Measurements from ENCODE around the gene MMD2.

Gene MMD2

DNA sequence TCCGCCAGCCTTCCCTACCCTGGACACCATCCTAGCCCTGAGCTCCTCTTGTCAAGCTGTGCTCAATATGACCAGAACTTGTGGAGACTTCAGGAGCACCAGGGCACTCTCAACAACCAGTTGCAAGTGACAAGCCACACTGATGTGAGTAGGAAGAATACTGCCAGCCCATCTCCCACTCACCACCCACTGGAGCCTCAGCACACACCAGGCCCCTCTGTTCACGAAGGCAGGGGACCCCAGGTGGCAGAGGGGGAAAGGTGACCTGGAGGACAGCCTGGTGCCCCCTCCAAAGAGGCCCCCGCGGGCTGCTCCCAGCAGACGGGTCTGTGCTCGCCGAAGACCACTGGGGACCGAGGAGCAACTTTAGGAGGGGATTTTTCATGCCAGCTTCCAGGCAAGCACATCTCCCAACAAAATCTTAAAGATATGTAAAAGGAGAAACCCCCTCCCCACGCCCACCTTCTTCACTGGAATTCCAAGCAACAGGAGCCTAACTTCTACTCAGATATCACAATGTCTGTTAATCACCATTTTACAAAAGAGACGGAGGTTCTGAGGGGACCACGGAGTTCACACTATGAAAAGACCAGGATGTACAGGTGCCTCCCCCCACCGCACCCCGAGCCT is 1.0 kb downstream of the MMD2 start:
- no peak for DNase-seq

GRCh38 chr7:4951903-4952636 is 6.9 kb downstream of the MMD2 start:
- DNase-seq: no peak

DNA sequence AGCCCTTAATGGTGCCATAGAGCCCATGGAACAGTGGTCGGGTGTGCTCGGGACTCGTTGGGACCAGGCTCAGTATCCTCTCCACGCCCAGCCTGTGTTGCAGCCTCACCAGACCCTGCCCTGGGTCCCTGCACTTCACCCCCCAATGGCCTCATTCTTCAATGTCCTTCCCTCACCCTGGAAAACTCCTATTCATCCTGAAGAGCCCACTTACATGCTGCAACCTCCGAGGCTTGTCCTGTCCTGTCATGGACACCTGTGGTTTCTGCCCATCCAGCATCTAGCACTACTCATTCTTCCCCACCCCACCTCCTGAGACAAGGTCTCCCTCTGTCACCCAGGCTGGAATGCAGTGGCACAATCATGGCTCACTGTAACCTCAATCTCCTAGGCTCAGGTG is 7.7 kb downstream of the MMD2 start:
- no peak for DNase-seq

- no peak for DNase-seq
Measured at GRCh38 chr7:4948402-4948801, 10.6 kb downstream of the MMD2 start.

- no peak for DNase-seq
Measured at GRCh38 chr7:4945949-4946348, 13.0 kb downstream of the MMD2 start.

- DNase-seq: no peak
Measured at GRCh38 chr7:4944939-4945338, 14.0 kb downstream of the MMD2 start.

DNA sequence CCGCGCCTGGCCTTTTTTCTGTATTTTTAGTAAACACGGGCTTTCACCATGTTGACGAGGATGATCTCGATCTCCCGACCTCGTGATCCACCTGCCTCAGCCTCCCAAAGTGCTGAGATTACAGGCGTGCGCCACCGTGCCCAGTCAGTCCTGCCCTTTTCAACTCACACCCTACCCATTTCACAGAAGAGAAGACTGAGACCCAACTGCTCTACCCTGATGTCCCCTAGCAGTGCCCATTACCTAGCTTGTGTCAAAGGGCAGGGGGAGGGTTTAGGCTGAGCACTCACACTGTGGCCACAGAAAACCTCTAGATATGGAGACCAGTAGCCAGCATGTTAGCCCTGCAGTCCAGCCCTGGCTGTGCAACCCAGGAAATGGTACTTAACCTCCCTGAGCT is 15.7 kb downstream of the MMD2 start:
- no peak for DNase-seq

GRCh38 chr7:4939971-4940728 is 18.8 kb downstream of the MMD2 start:
- no peak for DNase-seq

DNA sequence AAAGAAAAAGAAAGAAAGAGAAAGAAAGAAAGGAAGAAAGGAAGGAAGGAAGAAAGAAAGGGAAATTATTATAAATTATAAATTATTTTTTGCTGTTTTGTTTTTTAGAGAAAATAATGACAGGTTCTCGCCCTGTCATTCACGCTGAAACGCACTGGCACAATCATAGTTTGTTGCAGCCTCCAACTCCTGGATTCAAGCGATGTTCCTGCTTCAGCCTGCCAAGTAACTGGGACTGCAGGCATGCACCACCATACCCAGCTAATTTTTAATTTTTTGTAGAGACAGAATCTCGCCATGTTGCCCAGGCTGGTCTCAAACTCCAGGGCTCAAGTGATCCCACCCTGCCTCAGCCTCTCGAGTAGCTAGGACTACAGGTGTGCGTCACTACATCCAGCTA is 21.6 kb downstream of the MMD2 start:
- no peak for DNase-seq

GRCh38 chr7:4934419-4935025 is 24.5 kb downstream of the MMD2 start:
- DNase-seq: no peak

- no peak for DNase-seq
Measured at GRCh38 chr7:4931943-4932342, 27.0 kb downstream of the MMD2 start.

DNA sequence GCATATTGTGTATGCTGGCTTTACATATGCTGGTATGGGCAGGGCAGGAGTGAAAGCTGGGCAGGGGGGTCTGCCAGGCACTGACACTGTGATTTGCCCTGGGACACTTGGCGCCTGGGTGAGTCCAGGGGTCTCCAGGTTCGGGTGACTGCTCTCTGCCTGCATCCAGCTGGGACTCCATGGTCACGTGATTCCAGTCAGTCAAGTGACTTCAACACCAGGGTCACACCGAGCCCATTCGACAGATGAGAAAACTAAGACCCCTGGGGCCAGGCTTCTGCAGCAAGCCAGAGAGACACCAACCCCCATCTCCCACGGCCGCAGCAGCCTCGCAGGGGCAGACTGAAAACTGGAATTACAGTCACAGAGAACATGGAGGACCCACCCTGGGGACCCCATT is 30.0 kb downstream of the MMD2 start:
- no peak for DNase-seq

- DNase-seq: no peak
Measured at GRCh38 chr7:4928445-4928844, 30.5 kb downstream of the MMD2 start.

GRCh38 chr7:4919969-4920766 is 38.8 kb downstream of the MMD2 start:
- DNase-seq: no peak

DNA sequence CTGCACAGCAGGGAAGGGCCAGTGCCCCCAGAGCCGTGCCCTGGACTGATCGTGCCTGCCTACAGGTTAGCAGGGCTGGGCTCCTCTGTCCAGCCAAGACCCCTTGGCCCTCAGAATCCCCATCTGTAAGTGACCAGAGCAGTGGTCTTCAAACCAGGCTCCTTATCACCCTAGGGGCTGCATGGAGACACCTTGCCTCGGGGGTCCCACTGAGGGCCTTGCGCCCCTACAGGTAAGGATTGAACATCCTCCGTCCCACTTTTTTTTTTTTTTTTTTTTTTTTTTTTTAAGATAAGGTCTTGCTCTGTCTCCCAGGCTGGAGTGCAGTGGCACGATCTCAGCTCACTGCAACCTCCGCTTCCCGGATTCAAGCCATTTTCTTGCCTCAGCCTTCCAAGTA is 42.9 kb downstream of the MMD2 start:
- no peak for DNase-seq

DNA sequence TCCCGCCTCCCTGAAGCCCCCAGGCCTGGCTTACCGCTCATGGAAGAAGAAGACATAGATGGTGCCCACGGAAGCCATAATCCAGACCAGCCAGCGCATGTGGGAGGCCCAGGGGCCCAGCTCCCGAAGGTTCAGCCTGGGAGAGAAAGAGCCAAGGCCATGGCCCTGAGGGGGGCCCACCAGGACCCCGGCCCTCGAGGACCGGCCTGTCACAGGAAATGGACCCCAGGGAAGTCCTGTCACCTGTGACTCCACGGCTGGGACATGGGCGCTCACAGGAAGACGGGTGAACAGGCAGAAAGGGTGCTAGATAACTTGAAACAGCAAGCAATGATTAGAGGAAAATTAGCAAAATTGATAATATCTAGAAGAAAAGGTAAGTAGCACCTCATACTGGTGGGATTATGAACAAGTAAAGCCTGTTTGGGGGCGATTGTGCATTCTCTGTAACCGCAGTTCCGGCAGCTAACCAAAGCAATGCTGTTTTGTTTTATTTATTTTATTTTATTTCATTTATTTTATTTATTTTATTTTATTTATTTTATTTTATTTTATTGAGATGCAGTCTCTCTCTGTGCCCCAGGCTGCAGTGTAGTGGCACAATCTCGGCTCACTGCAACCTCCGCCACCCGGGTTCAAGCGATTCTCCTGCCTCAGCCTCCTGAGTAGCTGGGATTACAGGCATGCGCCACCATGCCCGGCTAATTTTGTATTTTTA is 47.7 kb downstream of the MMD2 start:
- no peak for DNase-seq

GRCh38 chr7:4906682-4907081 is 52.3 kb downstream of the MMD2 start:
- no peak for DNase-seq

- no peak for DNase-seq
Measured at GRCh38 chr7:4905171-4905570, 53.8 kb downstream of the MMD2 start.

DNA sequence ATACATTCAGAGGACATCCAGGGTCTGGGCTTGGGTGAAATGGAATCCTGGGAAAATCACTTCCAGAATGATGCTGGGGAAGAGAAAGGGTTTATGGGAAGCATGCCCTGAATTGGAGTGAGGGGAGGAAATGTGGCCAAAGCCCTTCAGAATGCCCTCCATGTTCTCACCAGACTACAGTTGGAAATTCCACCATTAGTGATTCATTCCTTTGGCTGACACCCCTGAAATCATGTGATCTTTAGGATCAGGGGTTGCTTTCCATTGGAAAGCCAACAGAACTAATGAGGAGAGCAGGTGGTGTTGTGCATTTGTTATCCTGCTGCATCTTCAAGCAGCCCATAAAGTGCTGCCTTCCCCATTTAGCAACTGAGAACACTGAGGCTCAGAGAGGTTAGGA is 54.6 kb downstream of the MMD2 start:
- no peak for DNase-seq

DNA sequence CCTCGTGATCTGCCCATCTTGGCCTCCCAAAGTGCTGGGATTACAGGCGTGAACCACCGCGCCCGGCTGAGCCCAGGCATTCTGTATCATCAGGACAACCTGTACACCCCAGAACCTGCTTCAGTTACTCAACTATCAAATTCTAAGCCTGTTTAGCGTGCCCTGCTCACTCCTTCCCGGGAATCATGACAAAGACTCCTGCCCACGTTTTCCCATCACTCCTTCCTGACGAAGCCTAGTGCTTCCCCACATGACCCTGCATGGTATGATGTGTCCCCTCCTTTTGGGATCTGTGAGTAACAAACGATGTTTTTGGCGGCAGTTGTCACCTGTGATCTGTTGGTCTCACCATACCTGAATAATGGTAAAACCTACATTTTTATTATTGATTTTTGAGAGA is 63.2 kb downstream of the MMD2 start:
- DNase-seq: no peak

DNA sequence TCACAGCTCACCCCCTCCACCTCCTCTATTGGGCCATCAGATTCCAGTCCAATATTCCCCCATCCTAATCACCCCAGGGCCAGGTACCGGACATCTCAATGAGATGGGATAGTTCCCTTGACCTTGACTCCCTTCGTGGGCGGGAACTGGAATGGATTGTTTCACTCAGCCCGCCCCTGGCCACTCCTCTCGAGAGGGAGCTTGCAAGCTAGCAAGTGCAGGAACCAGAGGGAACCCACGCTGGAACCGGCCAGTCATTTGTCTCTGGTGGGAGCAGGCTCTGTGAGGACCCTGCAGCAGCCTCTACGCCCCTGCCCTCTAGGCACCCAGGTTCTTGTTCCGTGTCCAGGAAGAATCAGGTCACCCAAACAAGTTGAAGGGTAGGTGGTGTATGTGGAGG is 64.5 kb downstream of the MMD2 start:
- DNase-seq: no peak

DNA sequence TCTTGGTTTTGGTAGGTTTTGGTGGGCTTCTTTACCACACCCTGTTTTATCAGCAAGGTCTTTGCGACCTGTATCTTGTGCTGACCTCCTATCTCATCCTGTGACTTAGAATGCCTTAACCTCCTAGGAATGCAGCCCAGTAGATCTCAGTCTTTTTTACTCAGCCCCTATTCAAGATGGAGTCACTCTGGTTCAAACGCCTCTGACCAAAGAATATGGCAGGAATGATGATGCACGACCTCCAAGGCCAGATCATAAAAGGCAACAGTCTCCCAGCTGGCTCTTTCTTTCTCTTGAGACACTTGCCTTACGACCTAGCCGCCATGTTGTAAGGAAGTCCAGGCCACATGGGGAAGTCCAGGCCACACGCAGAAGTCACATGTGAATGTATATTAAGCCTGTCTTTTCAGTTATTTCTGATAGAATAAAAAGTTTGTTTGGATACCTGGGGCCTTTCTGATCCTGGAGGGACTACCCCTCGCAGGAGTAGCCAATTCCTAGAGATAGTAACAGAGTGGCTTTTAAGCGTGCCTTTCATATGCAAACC is 65.0 kb downstream of the MMD2 start:
- DNase-seq: no peak
